GM19324 (cell line): ENCODE results near the gene AHNAK.

Experiments
- ATAC-seq: cut with Tn5 transposase; IDR thresholded peaks from one replicate; pipeline ENCODE4 v1.9.1; 2021; ENCODE audit warnings: mild to moderate bottlenecking, moderate library complexity; ENCODE audit not compliant: unreplicated experiment, low FRiP score

AHNAK gene

DNA sequence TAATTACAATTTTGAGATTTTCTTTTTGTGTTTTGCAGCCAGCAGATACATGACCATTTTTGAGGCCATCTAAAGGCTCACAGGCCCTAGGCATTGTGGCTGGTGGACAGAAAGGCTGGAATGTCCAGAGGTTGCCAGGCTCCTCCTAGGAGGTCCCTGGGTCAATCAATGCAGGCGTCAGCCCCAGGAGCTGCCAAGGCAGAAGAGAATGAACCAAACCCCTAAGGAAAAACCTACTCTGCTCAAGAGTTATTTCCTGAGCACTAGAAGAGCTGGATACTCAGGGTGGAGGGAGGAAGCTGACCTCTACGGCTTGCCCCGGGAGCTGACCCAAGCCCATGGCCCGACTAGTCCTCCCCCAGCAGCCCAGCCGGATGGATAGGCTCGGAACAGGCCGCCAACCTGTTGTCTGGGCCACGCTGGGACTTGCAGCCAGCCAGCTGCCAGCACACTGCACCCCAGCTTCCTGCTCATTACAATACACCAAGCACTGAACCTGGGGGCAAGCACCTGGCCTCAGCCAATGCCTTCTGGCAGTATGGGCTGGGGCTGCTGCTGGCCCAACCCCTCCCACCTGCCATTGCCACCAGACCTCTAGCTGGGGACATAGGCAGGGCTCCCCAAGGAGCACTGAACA, 133.4 kb downstream of the AHNAK start:
- ATAC-seq = no peak

GRCh38 chr11:62411524-62411923, 135.1 kb downstream of the AHNAK start:
- ATAC-seq = no peak

GRCh38 chr11:62410972-62411371, 135.6 kb downstream of the AHNAK start:
- no peak for ATAC-seq

DNA sequence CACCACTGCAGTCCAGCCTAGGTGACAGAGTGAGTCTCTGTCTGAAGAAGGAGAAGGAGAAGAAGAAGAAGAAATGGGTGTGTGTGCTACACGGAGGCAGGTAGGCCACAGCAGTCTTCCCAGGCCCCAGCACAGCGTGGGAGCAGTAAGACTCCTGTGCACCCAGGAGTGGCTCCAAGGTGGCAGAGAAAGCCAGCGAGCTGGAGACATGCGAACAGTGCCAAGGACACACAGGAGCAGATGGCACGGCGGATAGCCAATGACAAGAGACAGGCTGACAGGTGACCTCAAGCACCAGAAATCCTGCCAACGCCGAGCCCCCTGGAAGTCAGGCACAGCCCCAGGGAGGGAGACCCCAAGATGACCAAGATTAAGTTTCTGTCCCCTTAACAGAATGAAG, 136.8 kb downstream of the AHNAK start:
- ATAC-seq = no peak

DNA sequence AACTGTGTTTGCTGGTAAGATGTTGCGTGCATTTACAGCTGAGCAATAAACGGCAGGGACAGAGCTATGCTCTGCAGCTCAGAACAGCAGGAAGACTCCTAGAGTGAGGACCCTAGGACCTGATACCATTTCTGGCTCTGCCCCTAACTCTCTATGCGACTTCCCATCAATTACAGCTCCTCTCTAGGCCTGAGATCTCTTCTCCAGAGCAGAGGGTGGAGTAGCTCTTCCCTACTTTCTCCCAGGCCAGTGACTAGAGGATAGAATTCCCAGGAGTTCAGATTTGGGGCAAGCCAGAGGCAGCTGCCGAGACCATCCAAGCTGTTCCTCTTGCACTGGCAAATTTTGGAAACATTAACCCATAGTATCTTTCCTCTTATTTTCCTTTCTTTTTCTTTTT, 140.6 kb downstream of the AHNAK start:
- no peak for ATAC-seq

DNA sequence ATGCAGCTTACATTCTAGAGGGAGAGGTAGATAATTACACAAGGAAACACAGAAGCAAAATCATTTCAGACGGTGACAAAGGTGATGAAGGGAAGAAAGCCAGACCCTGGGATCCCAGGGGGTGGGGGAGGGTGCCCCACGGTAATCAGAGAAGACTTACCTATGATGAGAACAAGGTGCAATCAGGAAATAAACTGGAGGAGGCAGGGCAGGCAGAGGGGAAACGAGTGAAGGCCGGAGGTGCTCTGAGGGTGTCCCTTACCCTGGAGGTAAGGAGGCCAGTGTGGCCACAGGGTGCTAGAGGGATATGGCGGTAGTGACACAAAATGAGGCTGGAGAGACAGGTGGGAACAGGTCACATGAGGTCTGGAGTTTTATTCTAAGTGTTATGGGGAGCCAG, 141.7 kb downstream of the AHNAK start:
- ATAC-seq = no peak

GRCh38 chr11:62404435-62404834, 142.2 kb downstream of the AHNAK start:
- no peak for ATAC-seq

GRCh38 chr11:62402960-62403730, 143.5 kb downstream of the AHNAK start:
- no peak for ATAC-seq

GRCh38 chr11:62402226-62402959, 144.2 kb downstream of the AHNAK start:
- no peak for ATAC-seq

- ATAC-seq = no peak
These were observed 144.8 kb downstream of the AHNAK start for GRCh38 chr11:62401811-62402210.

DNA sequence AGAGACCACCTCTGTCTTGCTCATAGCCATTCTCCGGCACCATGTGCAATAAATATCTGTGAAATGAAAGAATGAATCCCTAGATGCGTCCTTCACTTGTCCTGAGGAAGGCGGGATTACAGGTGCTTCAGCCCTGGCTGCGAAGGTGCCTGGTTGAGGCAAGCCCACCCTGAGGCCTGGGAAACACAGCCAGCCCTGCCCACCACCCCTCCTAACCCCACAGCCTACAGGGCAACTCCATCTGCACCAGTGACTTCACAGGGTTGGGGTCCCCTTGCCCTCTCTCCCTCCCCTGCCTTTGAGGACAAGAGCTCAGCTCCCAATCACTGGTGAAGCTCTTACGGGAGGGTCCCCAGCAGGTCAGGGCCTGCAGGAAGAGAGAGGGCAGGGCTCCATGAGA, 145.2 kb downstream of the AHNAK start:
- ATAC-seq = no peak

GRCh38 chr11:62400760-62401159, 145.8 kb downstream of the AHNAK start:
- ATAC-seq = no peak

DNA sequence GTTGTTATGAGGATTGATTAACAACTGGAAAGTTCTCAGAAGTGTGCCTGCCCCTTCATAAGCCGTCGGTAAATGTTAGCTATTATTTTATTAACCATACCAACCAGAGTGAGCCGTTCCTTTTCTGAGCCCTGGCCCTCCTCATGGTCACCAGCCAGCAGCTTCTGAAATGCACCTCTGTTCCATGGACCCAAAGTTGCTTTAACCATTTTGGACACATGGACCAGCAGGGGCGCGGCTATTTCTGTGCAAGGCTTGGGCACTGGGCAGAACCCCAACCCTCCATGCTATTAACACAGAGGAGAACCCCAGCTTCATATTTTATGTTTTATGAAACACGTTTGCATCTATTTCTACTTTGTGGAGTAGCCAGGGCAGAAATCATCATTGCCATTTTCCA, 146.3 kb downstream of the AHNAK start:
- no peak for ATAC-seq

- no peak for ATAC-seq
These were observed 146.7 kb downstream of the AHNAK start for GRCh38 chr11:62399878-62400266.

DNA sequence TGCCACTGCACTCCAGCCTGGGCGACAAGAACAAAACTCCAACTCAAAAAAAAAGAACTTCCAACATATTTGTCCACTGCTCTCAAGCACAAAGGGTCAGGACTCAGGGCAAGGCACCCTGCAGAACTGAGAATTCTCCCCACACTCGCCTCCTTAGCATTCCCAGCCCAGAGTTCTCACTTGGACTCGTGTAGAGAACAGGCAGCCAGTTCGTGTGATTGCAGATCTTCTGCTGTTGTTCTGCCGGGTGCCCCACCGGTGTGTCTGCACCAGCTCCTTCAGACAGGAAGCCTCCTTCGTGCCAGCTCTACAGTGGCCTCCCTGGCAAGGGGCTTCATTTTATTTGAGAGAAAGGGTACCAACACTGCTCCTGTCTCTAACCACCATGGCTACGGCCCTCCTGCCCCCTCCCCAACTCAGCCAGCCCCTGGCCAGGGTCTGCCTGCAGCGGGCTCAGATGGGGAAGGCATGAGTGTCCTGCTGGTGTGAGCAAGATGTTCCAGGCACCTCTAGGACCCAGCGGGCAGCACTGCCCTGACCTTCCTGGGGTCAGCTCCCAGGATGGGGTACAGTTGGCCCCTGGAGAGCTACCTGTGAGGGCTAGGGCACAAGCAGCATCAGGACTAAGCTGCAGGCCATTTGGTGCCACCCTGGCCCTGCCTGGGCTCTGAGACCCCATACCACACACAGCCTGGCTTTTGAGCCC, 147.3 kb downstream of the AHNAK start:
- no peak for ATAC-seq

DNA sequence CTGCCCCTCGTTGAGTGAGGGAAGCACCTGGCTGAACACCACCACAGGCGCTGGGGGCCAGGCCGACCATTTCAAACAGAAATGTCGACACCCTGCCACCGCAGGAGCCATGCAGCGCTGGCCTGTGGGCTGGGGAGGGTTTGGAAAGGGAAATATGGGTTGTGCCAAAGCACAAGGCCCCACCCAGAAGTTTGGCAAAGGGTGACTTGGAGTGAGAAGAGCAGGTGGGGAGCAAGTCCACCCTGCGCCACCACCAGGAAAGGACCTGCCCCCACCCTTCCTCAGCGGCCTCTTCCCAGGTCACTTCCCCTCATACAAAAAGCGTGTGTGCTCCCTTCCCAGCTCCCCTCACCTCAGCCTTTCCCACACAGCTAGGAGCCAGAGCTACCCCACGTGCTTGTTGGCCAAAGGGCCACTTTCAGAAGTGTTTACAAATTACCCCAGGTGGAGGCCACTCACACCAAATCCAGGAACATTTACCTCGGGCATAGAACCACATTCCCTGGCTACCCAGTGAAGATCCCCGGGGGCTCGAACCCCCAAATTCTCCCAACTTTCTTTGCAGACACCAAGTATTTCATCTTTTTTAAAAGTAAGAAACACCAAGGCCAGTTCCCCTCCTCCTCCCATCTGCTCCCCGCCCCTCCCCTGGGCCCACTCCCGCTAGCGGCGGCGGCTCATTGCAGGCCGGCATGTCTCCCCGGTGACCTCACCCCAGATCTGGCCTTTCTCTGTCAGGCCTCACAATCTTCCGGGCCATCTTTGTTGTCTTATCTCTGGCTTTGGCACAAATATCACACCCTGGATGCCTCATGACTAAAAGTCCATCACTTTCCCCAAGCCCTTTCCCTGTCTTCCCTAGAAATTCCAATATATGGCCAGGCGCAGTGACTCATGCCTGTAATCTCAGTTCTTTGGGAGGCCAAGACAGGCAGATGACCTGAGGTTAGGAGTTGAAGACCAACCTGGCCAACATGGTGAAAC, 148.3 kb downstream of the AHNAK start:
- no peak for ATAC-seq

- no peak for ATAC-seq
These were observed 150.6 kb downstream of the AHNAK start for GRCh38 chr11:62395885-62396551.

DNA sequence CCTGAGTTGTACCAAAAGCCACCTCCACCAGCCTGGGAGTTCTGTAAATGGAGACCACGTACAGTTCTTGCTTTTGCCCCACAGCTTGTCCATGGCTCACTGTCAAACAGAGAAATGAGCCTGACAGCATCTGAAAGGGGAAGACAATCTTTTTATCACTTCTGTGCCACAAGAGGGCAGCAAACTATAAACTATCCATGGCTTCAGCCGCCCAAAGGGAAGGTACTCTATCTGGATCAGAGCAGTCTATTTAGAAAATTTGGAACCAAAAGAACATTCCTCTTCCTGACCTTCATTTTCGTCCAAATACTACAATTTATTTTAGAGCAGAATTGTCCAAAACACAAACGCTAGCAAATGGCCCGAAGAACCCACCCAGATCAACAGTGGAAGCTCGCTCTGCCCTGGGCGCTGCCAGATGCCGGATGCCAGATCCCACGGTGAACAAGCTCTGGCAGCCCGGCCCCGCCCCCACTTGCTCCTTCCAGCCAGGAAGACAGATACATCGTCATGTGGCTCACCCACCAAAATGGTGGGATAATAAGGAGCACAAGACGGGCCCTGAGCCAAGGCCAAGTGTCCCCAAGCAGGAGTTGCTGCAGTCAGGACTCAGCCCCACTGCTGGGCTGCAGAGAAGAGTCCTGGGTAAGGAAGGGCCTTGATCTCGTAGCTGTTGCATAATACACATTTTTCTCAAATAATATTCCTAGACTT, 151.6 kb downstream of the AHNAK start:
- ATAC-seq = no peak

- ATAC-seq = no peak
These were observed 152.9 kb downstream of the AHNAK start for GRCh38 chr11:62393735-62394134.
